Endothelial cell of umbilical vein (primary cell): ENCODE results near the gene PLA2G4B. TPM values are rescaled to one million over a fixed set of nuclear protein-coding genes. Genes with fewer than 3 reads are reported as not detected.

Experiments used
- BruUV-seq: library from RNA; stranded (reverse); fragments of 400-500 nt; replicated peaks from 2 replicates; lab custom pipeline; 2021; lab: Mats Ljungman, UMichigan
- CTCF ChIA-PET: fragments of 300-600, 350-600 bp; sonication (Branson Sonifier 250); formaldehyde crosslinking; loops from one replicate; lab custom pipeline; 2021; ENCODE audit warnings: antibody characterized with exemption, inconsistent platforms; lab: Charles Lee
- POLR2A ChIA-PET: fragments of 300-600, 350-600 bp; sonication (Branson Sonifier 250); formaldehyde crosslinking; loops from one replicate; lab custom pipeline; 2021; ENCODE audit warnings: antibody characterized with exemption, inconsistent platforms; lab: Charles Lee
- DNase-seq: peaks from one replicate; pipeline ENCODE4 v3.0.0-alpha.2; 2011; ENCODE audit warnings: low read depth, low spot score
- FAIRE-seq: peaks from 2 replicates; lab custom pipeline; 2011; peaks lifted over from hg19 to GRCh38; lab: Jason Lieb, UNC
- H2AFZ ChIP-seq: 2 replicates; pipeline ENCODE4 v1.6.0; 2012; ENCODE audit warnings: low read depth, low read length, control low read depth, inconsistent platforms
- H3K27ac ChIP-seq: 2 replicates; pipeline ENCODE4 v1.5.1; 2011; ENCODE audit warnings: low read depth, mild to moderate bottlenecking, control low read depth, low read length, moderate library complexity; ENCODE audit not compliant: insufficient read depth
- H3K27me3 ChIP-seq, 2 experiments: 2 replicates each; pipeline versions ENCODE4 v1.6.0 to v1.6.1; 2011; ENCODE audit warnings: low read length in 2 of 2, mixed read lengths in 1 of 2; ENCODE audit not compliant: control insufficient read depth in 2 of 2, insufficient read depth in 2 of 2
- H3K36me3 ChIP-seq, 2 experiments: 2 replicates in 1 of 2; 3 replicates in 1 of 2; pipeline ENCODE4 v1.5.1; 2011; ENCODE audit warnings: low read length in 2 of 2, mild to moderate bottlenecking in 1 of 2, moderate library complexity in 1 of 2; ENCODE audit not compliant: control insufficient read depth in 2 of 2, insufficient read depth in 2 of 2; ENCODE audit errors: extremely low read depth in 1 of 2
- H3K4me1 ChIP-seq: 3 replicates; pipeline ENCODE4 v1.5.1; 2011; ENCODE audit warnings: mild to moderate bottlenecking, low read length; ENCODE audit not compliant: control insufficient read depth, insufficient read depth; ENCODE audit errors: extremely low read depth
- H3K4me2 ChIP-seq: 2 replicates; pipeline ENCODE4 v1.6.1; 2011; ENCODE audit warnings: low read length, control low read depth, mixed read lengths; ENCODE audit not compliant: insufficient read depth
- H3K4me3 ChIP-seq, 3 experiments: fragments of 200-600 bp in 1 of 3; sonication (generic), shearing (Covaris generic) in 1 of 3; replicated peaks in 1 of 3; 2 replicates each; pipeline ENCODE4 v1.5.1; 2011 to 2016; ENCODE audit warnings: control low read depth in 3 of 3, low read length in 3 of 3, mild to moderate bottlenecking in 2 of 3, inconsistent platforms in 1 of 3, low read depth in 1 of 3, moderate library complexity in 1 of 3; ENCODE audit not compliant: insufficient read depth in 1 of 3
- H3K79me2 ChIP-seq: 2 replicates; pipeline ENCODE4 v1.6.0; 2012; ENCODE audit warnings: low read length, inconsistent platforms; ENCODE audit not compliant: control insufficient read depth, insufficient read depth
- H3K9ac ChIP-seq: replicated peaks from 2 replicates; pipeline ENCODE3; 2011; ENCODE audit warnings: low read length, control low read depth; ENCODE audit not compliant: insufficient read depth; ENCODE audit errors: extremely low read depth
- H3K9me1 ChIP-seq: replicated peaks from 3 replicates; pipeline ENCODE4 v1.6.0; 2011; ENCODE audit warnings: mild to moderate bottlenecking, low read length; ENCODE audit not compliant: control insufficient read depth, insufficient read depth; ENCODE audit errors: extremely low read depth
- H3K9me3 ChIP-seq: replicated peaks from 2 replicates; pipeline ENCODE4 v1.5.1; 2012; ENCODE audit warnings: low read length, inconsistent platforms; ENCODE audit not compliant: control insufficient read depth, insufficient read depth
- H4K20me1 ChIP-seq: replicated peaks from 2 replicates; pipeline ENCODE3; 2011; ENCODE audit warnings: mild to moderate bottlenecking, low read length; ENCODE audit not compliant: control insufficient read depth, insufficient read depth; ENCODE audit errors: extremely low read depth
- EZH2 ChIP-seq: IDR thresholded peaks from 2 replicates; pipeline ENCODE4 v1.6.1; 2012; ENCODE audit warnings: borderline replicate concordance, low read depth, mild to moderate bottlenecking, moderate library complexity, low read length, inconsistent platforms; ENCODE audit not compliant: severe bottlenecking
- FOS ChIP-seq: IDR thresholded peaks from 2 replicates; pipeline ENCODE4 v1.6.1; 2011; ENCODE audit warnings: mild to moderate bottlenecking, low read length, moderate library complexity, borderline replicate concordance; ENCODE audit not compliant: insufficient read depth
- GATA2 ChIP-seq: IDR thresholded peaks from 2 replicates; pipeline ENCODE4 v1.7.0; 2011; ENCODE audit warnings: low read depth, mild to moderate bottlenecking, moderate library complexity, mixed read lengths, low read length; ENCODE audit not compliant: insufficient read length, insufficient read depth
- JUN ChIP-seq: IDR thresholded peaks from 2 replicates; pipeline ENCODE4 v1.6.1; 2011; ENCODE audit warnings: borderline replicate concordance, low read depth; ENCODE audit not compliant: insufficient read length, insufficient read depth
- MYC ChIP-seq: IDR thresholded peaks from one replicate; pipeline ENCODE4 v1.6.1; 2011; ENCODE audit warnings: mild to moderate bottlenecking, low read depth, low read length
- POLR2A ChIP-seq: IDR thresholded peaks from 2 replicates; pipeline ENCODE4 v1.6.1; 2012; ENCODE audit warnings: low read depth, mild to moderate bottlenecking, control low read depth, low read length
- dilution Hi-C: fragments of 300-500 bp; cut with MboI; formaldehyde crosslinking; loops from one replicate; pipeline ENCODE4 v1.15.0; 2019; ENCODE audit warnings: low sequenced_read_pairs; ENCODE audit not compliant: extremely low pct_ligation_motif_present
- intact Hi-C: fragments of 100-400 bp; cut with micrococcal nuclease; formaldehyde crosslinking; loops from one replicate; pipeline ENCODE4 v1.10.0; 2022
- polyA plus RNA-seq, 4 experiments: library from polyadenylated mRNA; depleted of rRNA in 3 of 4; stranded (reverse) in 3 of 4; unstranded in 1 of 4; fragments of >200 nt; gene quantifications; 2 replicates each; pipeline versions ENCODE4 v1.2.1 to v1.2.3, GENCODE V29; 2011 to 2012; ENCODE audit warnings: missing spikeins in 1 of 4
- total RNA-seq: library from RNA; stranded (reverse); gene quantifications from 2 replicates; pipeline ENCODE4 v1.2.3, GENCODE V29; 2021
- TF ChIP-seq, protein P1 (sequence below): IDR thresholded peaks from 2 replicates; pipeline ENCODE4 v1.6.1; 2011; ENCODE audit not compliant: insufficient read depth, insufficient read length
- TF ChIP-seq, protein P2 (sequence below), 2 donors: IDR thresholded peaks; 1 replicate in 1 of 2; 2 replicates in 1 of 2; pipeline ENCODE4 v1.5.1; 2011; ENCODE audit warnings: low read length in 2 of 2, mild to moderate bottlenecking in 2 of 2, moderate library complexity in 2 of 2, control low read depth in 1 of 2, inconsistent platforms in 1 of 2, low read depth in 1 of 2; ENCODE audit not compliant: insufficient read depth in 1 of 2; ENCODE audit errors: extremely low read depth in 1 of 2

The PLA2G4B gene
- total and polyA plus RNA-seq, 2 donors (not counting 3 experiments of a cell fraction or from before 2014, with no cell fraction given), result 4.0 to 7.9 TPM

DNA sequence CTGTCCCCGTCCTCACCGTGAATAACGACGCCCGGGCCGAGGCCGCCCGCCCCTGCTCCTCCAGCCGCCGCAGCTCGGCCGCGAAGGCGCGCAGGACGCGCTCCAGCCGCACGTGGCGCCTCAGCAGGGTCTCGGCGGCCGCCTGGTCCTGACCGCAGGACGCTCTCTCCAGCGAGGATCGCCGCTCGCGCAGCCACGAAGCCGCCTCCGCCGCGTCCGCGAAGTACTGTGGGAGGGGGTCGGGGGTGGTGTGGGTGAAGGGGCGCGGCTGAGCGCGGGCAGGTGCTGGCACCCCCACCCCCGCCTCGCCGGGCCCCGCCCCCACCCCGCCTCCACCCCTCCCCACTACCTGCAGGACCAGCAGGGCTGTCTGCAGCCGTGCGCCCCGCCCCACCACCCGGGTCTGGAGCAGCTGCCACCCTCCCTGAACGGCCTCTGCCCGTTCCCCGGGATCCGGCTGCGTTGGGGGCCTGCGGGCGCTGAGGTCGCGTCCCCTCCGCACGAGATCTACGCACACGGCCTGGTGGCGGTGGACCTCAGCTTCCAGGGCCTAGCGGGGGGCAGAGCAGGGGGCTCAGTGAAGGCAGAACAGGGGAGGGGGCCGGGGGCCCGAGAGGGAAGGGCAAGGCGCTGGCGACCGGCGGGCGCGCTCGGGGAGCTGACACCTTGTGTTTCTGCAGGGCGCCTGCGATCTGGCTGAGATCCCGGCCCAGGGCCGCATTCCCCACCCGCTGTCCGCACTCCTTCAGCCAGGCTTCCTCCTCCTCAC is 43.5 kb downstream of the PLA2G4B start:
- dilution Hi-C loops, result no loop called here
- Histone ChIP-seq H3K9me3 (no peaks in the 10 kb centered on the region), H3K4me1 (no peaks in the 10 kb centered on the region), H3K27me3 (no peaks in the 10 kb centered on the region), H3K36me3 (peaks cover 5 to 36% of the 10 kb centered on the region in 2 experiments), H2AFZ (no peak overlapping the region), H4K20me1 (no peaks in the 10 kb centered on the region), H3K9me1 (no peaks in the 10 kb centered on the region), H3K4me3 (no peak overlapping the region), H3K4me2 (no peak overlapping the region), H3K79me2 (no peaks in the 10 kb centered on the region), H3K9ac (no peak overlapping the region), H3K27ac (no peak overlapping the region)
- ChIA-PET POLR2A (no interaction called here), CTCF (interaction anchor here (1.3 kb wide), 1 partner anchor 19 kb away, joined by 3 read pairs; no protein-coding TSS in a partner anchor)
- FAIRE-seq (no peak), DNase-seq (no peak)
- BruUV-seq, result no TSS peak
- TF ChIP-seq MYC, result no peak
- no peak for TF ChIP-seq FOS
- TF ChIP-seq POLR2A, result no peak
- TF ChIP-seq, protein P1, sequence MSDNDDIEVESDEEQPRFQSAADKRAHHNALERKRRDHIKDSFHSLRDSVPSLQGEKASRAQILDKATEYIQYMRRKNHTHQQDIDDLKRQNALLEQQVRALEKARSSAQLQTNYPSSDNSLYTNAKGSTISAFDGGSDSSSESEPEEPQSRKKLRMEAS, result no peak
- TF ChIP-seq, protein P2, sequence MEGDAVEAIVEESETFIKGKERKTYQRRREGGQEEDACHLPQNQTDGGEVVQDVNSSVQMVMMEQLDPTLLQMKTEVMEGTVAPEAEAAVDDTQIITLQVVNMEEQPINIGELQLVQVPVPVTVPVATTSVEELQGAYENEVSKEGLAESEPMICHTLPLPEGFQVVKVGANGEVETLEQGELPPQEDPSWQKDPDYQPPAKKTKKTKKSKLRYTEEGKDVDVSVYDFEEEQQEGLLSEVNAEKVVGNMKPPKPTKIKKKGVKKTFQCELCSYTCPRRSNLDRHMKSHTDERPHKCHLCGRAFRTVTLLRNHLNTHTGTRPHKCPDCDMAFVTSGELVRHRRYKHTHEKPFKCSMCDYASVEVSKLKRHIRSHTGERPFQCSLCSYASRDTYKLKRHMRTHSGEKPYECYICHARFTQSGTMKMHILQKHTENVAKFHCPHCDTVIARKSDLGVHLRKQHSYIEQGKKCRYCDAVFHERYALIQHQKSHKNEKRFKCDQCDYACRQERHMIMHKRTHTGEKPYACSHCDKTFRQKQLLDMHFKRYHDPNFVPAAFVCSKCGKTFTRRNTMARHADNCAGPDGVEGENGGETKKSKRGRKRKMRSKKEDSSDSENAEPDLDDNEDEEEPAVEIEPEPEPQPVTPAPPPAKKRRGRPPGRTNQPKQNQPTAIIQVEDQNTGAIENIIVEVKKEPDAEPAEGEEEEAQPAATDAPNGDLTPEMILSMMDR (IDR thresholded peaks at IDR 0.05; ENCODE audit: extremely low read depth in 1 of 2, insufficient read depth in 1 of 2, low read depth in 1 of 2, low read length in 2 of 2), result no peak
- TF ChIP-seq GATA2, result no peak
- no peak for TF ChIP-seq EZH2
- no peak for TF ChIP-seq JUN
- intact Hi-C loops, result no loop called here
